Caco-2 (cell line): ENCODE data around the gene IGF2. TPM values are rescaled to one million over a fixed set of nuclear protein-coding genes. Genes with fewer than 3 reads are reported as not detected.

Source experiments
- BruUV-seq: library from RNA; stranded (reverse); fragments of 400-500 nt; replicated peaks from 2 replicates; lab custom pipeline; 2021; lab: Mats Ljungman, UMichigan
- CTCF ChIA-PET: fragments of 300-600 bp; sonication (Branson Sonifier 250); formaldehyde crosslinking; loops from one replicate; lab custom pipeline; 2022; ENCODE audit warnings: antibody characterized with exemption; lab: Charles Lee
- POLR2A ChIA-PET: fragments of 300-600 bp; sonication (Branson Sonifier 250); formaldehyde crosslinking; loops from one replicate; lab custom pipeline; 2022; ENCODE audit warnings: antibody characterized with exemption; lab: Charles Lee
- DNase-seq, 2 experiments: peaks; one replicate each; pipeline versions ENCODE4 v3.0.0 to v3.0.0-alpha.2; 2020 to 2022
- H3K27me3 ChIP-seq: replicated peaks from 2 replicates; pipeline ENCODE4 v1.6.0; 2011; ENCODE audit warnings: low read length; ENCODE audit not compliant: control insufficient read depth, insufficient read depth
- H3K36me3 ChIP-seq: 2 replicates; pipeline ENCODE4 v1.5.1; 2011; ENCODE audit warnings: low read length; ENCODE audit not compliant: control insufficient read depth, insufficient read depth
- H3K4me1 ChIP-seq: fragments of 250-450 bp; sonication (Bioruptor Pico); 2 replicates; pipeline ENCODE4 v1.5.1; 2020; ENCODE audit warnings: mild to moderate bottlenecking
- H3K4me3 ChIP-seq: 2 replicates; pipeline ENCODE4 v1.5.1; 2011; ENCODE audit warnings: low read depth, mild to moderate bottlenecking, control low read depth, low read length
- H3K9me3 ChIP-seq: fragments of 250-450 bp; sonication (Bioruptor Pico); 2 replicates; pipeline ENCODE4 v1.5.1; 2020; ENCODE audit warnings: mild to moderate bottlenecking, moderate library complexity
- H3K27ac Mint-ChIP-seq: one replicate; pipeline ENCODE4 v1.8.0; 2022; ENCODE audit warnings: mixed read lengths; ENCODE audit not compliant: unreplicated experiment
- H3K27me3 Mint-ChIP-seq: one replicate; pipeline ENCODE4 v1.8.0; 2022; ENCODE audit warnings: mixed read lengths; ENCODE audit not compliant: insufficient read depth, unreplicated experiment
- H3K36me3 Mint-ChIP-seq: one replicate; pipeline ENCODE4 v1.8.0; 2022; ENCODE audit warnings: mild to moderate bottlenecking, mixed read lengths; ENCODE audit not compliant: insufficient read depth, unreplicated experiment
- H3K4me1 Mint-ChIP-seq: one replicate; pipeline ENCODE4 v1.8.0; 2022; ENCODE audit warnings: low read depth, mixed read lengths; ENCODE audit not compliant: unreplicated experiment
- H3K4me3 Mint-ChIP-seq: one replicate; pipeline ENCODE4 v1.8.0; 2022; ENCODE audit warnings: mild to moderate bottlenecking, moderate library complexity, mixed read lengths; ENCODE audit not compliant: unreplicated experiment
- H3K9me3 Mint-ChIP-seq: one replicate; pipeline ENCODE4 v1.8.0; 2022; ENCODE audit warnings: mixed read lengths; ENCODE audit not compliant: unreplicated experiment
- CTCF ChIP-seq, 2 experiments: fragments of 200-600 bp in 1 of 2; IDR thresholded peaks; 1 replicate in 1 of 2; 2 replicates in 1 of 2; pipeline versions ENCODE4 v1.5.1 to v1.8.0; 2011 to 2022; ENCODE audit warnings: antibody characterized with exemption in 1 of 2, control low read depth in 1 of 2, inconsistent platforms in 1 of 2, low read depth in 1 of 2, low read length in 1 of 2, mild to moderate bottlenecking in 1 of 2, moderate library complexity in 1 of 2; ENCODE audit not compliant: insufficient read depth in 1 of 2, severe bottlenecking in 1 of 2, unreplicated experiment in 1 of 2
- intact Hi-C: fragments of 100-400 bp; cut with micrococcal nuclease; formaldehyde crosslinking; loops from one replicate; pipeline ENCODE4 v1.10.0; 2022; ENCODE audit not compliant: unreplicated experiment
- total RNA-seq: library from RNA; stranded (reverse); gene quantifications from 2 replicates; pipeline ENCODE4 v1.2.3, GENCODE V29; 2022

The IGF2 gene
- total RNA-seq, 1 experiment from 2014 or later = 1,397 TPM

GRCh38 chr11:2186669-2187279 lies 47.6 kb upstream of the IGF2 start:
- Histone ChIP-seq H3K36me3 (no peaks in the 10 kb centered on the region), H3K4me3 (no peak overlapping the region), H3K9me3 (no peaks in the 10 kb centered on the region), H3K4me1 (peaks cover 10% of the 10 kb centered on the region; the same call in 1 of the 2 replicates), H3K27me3 (no peaks in the 10 kb centered on the region)
- TF ChIP-seq CTCF (IDR thresholded peaks at IDR 0.05; ENCODE audit: insufficient read depth in 1 of 2, low read depth in 1 of 2, low read length in 1 of 2, severe bottlenecking in 1 of 2, unreplicated experiment in 1 of 2) = peak; percentile 69 to 82
- peak in 1 of 2 experiments; percentile 71 for DNase-seq
- CTCF ChIA-PET = interaction anchor here (0.6 to 5.0 kb wide), 19 partner anchors 11 to 245 kb away, joined by 3 to 55 read pairs (median 4); partner anchors contain the start of gene TH
- Mint-ChIP-seq H3K9me3 (no peaks in the 10 kb centered on the region), H3K27me3 (no peaks in the 10 kb centered on the region), H3K36me3 (no peaks in the 10 kb centered on the region), H3K27ac (no peak overlapping the region), H3K4me3 (no peak overlapping the region), H3K4me1 (no peaks in the 10 kb centered on the region)
- intact Hi-C loops = loop anchor here (2.0 kb wide), 1 partner anchor 112 kb away; no protein-coding TSS in a partner anchor
- no TSS peak for BruUV-seq
- POLR2A ChIA-PET = no interaction called here

- no peak for TF ChIP-seq CTCF (IDR thresholded peaks at IDR 0.05; ENCODE audit: insufficient read depth in 1 of 2, low read depth in 1 of 2, low read length in 1 of 2, severe bottlenecking in 1 of 2, unreplicated experiment in 1 of 2)
- Mint-ChIP-seq H3K4me1 (no peaks in the 10 kb centered on the region), H3K4me3 (no peak overlapping the region), H3K27ac (no peak overlapping the region), H3K27me3 (no peaks in the 10 kb centered on the region), H3K9me3 (no peaks in the 10 kb centered on the region), H3K36me3 (no peaks in the 10 kb centered on the region)
- Histone ChIP-seq H3K36me3 (no peaks in the 10 kb centered on the region), H3K4me1 (peaks cover 14% of the 10 kb centered on the region), H3K4me3 (no peak overlapping the region), H3K27me3 (no peaks in the 10 kb centered on the region), H3K9me3 (no peaks in the 10 kb centered on the region)
- CTCF ChIA-PET = interaction anchor here (0.6 to 5.0 kb wide), 12 partner anchors 12 to 588 kb away, joined by 3 to 55 read pairs (median 4); partner anchors contain the start of genes KRTAP5-2 and TH
- no TSS peak for BruUV-seq
- intact Hi-C loops = loop anchor here (2.0 kb wide), 1 partner anchor 113 kb away; no protein-coding TSS in a partner anchor
- POLR2A ChIA-PET = no interaction called here
- DNase-seq = no peak
Measured at GRCh38 chr11:2185324-2186085, 46.3 kb upstream of the IGF2 start.

- no peaks in the 10 kb centered on the region for H3K9me3 Mint-ChIP-seq
- no peak overlapping the region for H3K27ac Mint-ChIP-seq
- H3K4me3 ChIP-seq = no peak overlapping the region
- CTCF ChIA-PET = interaction anchor here (0.6 to 5.0 kb wide), 2 partner anchors 15 to 32 kb away, joined by 4 to 55 read pairs; no protein-coding TSS in a partner anchor
- TF ChIP-seq CTCF (IDR thresholded peaks at IDR 0.05; ENCODE audit: insufficient read depth in 1 of 2, low read depth in 1 of 2, low read length in 1 of 2, severe bottlenecking in 1 of 2, unreplicated experiment in 1 of 2) = no peak
- H3K4me3 Mint-ChIP-seq = no peak overlapping the region
- peaks cover 13% of the 10 kb centered on the region for H3K4me1 Mint-ChIP-seq
- no peaks in the 10 kb centered on the region for H3K36me3 ChIP-seq
- H3K27me3 Mint-ChIP-seq = no peaks in the 10 kb centered on the region
- POLR2A ChIA-PET = no interaction called here
- H3K36me3 Mint-ChIP-seq = no peaks in the 10 kb centered on the region
- no peaks in the 10 kb centered on the region for H3K27me3 ChIP-seq
- BruUV-seq = no TSS peak
- peaks cover 37% of the 10 kb centered on the region for H3K4me1 ChIP-seq
- intact Hi-C loops = no loop called here
- DNase-seq = no peak
- no peaks in the 10 kb centered on the region for H3K9me3 ChIP-seq
Measured at GRCh38 chr11:2182692-2183474, 43.7 kb upstream of the IGF2 start.
